A549 (cell line): ENCODE results near the gene CCDC47.

Experiments used
- BCL3 ChIP-seq: fragments of >200 bp; sonication (Bioruptor Twin); formaldehyde crosslinking; IDR thresholded peaks from 3 replicates; pipeline ENCODE4 v1.6.1; 2016
- CBX8 ChIP-seq: fragments of 200-600 bp; sonication (generic); IDR thresholded peaks from 2 replicates; pipeline ENCODE4 v1.6.1; 2016
- CEBPB ChIP-seq, 2 experiments: fragments of >200 bp in 1 of 2; sonication (Bioruptor Twin) in 1 of 2; formaldehyde crosslinking in 1 of 2; IDR thresholded peaks; 2 replicates each; pipeline ENCODE4 v1.6.1; 2012 to 2016
- CHD4 ChIP-seq: fragments of 200-600 bp; sonication (generic); IDR thresholded peaks from 2 replicates; pipeline ENCODE4 v1.6.1; 2016; ENCODE audit warnings: antibody characterized with exemption, mild to moderate bottlenecking, borderline replicate concordance
- EP300 ChIP-seq, 2 experiments: fragments of >200 bp; sonication (Bioruptor Twin); formaldehyde crosslinking; IDR thresholded peaks; 2 replicates in 1 of 2; 3 replicates in 1 of 2; pipeline ENCODE4 v1.6.1; 2016 to 2017
- ESRRA ChIP-seq: fragments of 150-350 bp; IDR thresholded peaks from 2 replicates; pipeline ENCODE4 v1.6.1; 2014; ENCODE audit warnings: mild to moderate bottlenecking, low read length, borderline replicate concordance
- HOXA7 ChIP-seq: fragments of 250-450 bp; sonication (Bioruptor Pico); IDR thresholded peaks from 2 replicates; pipeline ENCODE4 v1.5.0; 2020; ENCODE audit warnings: mild to moderate bottlenecking, moderate library complexity
- MYC ChIP-seq: IDR thresholded peaks from 2 replicates; pipeline ENCODE4 v1.6.1; 2012; ENCODE audit warnings: mild to moderate bottlenecking, inconsistent platforms, low read length, improper control_type of control experiment, borderline replicate concordance
- POLR2A ChIP-seq: IDR thresholded peaks from 2 replicates; pipeline ENCODE4 v1.6.1; 2012; ENCODE audit warnings: mild to moderate bottlenecking, low read length
- POLR2AphosphoS2 ChIP-seq: conservative IDR thresholded peaks from 2 replicates; pipeline ENCODE4 v1.6.1; 2012; ENCODE audit warnings: low read length, improper control_type of control experiment, inconsistent platforms
- RCOR1 ChIP-seq: fragments of 150-350 bp; IDR thresholded peaks from 2 replicates; pipeline ENCODE4 v1.6.1; 2014; ENCODE audit warnings: antibody characterized with exemption, low read length, low read depth
- TP53 ChIP-seq: fragments of 250-450 bp; sonication (Bioruptor Pico); IDR thresholded peaks from 2 replicates; pipeline ENCODE4 v1.5.0; 2021; ENCODE audit warnings: mild to moderate bottlenecking, moderate library complexity
- TF ChIP-seq, protein P1 (sequence below): fragments of >200 bp; sonication (Bioruptor Twin); formaldehyde crosslinking; IDR thresholded peaks from 3 replicates; pipeline ENCODE4 v1.5.1; 2016

GRCh38 chr17:63702721-63703015 lies 70.7 kb downstream of the CCDC47 start:
- no peak for TF ChIP-seq CEBPB (IDR thresholded peaks at IDR 0.05)
- TF ChIP-seq, protein P1, sequence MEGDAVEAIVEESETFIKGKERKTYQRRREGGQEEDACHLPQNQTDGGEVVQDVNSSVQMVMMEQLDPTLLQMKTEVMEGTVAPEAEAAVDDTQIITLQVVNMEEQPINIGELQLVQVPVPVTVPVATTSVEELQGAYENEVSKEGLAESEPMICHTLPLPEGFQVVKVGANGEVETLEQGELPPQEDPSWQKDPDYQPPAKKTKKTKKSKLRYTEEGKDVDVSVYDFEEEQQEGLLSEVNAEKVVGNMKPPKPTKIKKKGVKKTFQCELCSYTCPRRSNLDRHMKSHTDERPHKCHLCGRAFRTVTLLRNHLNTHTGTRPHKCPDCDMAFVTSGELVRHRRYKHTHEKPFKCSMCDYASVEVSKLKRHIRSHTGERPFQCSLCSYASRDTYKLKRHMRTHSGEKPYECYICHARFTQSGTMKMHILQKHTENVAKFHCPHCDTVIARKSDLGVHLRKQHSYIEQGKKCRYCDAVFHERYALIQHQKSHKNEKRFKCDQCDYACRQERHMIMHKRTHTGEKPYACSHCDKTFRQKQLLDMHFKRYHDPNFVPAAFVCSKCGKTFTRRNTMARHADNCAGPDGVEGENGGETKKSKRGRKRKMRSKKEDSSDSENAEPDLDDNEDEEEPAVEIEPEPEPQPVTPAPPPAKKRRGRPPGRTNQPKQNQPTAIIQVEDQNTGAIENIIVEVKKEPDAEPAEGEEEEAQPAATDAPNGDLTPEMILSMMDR: no peak
- no peak for TF ChIP-seq HOXA7 (CRISPR knock-in tag)
- no peak for TF ChIP-seq RCOR1
- no peak for TF ChIP-seq EP300 (IDR thresholded peaks at IDR 0.05)
- TF ChIP-seq CHD4: no peak
- no peak for TF ChIP-seq POLR2A
- TF ChIP-seq MYC: no peak
- no peak for TF ChIP-seq TP53
- no peak for TF ChIP-seq ESRRA
- TF ChIP-seq CBX8: no peak
- no peak for TF ChIP-seq BCL3
- no peak for TF ChIP-seq POLR2AphosphoS2
